ENCODE results near the gene CLEC16A.

CLEC16A gene

GRCh38 chr16:11003141-11003540, 58.8 kb downstream of the CLEC16A start:
- no peaks in the 10 kb centered on the region for H3K9me3 ChIP-seq
- H3K36me3 ChIP-seq (replicated peaks): no peaks in the 10 kb centered on the region
- H3K4me1 ChIP-seq: no peaks in the 10 kb centered on the region
- H3K4me3 ChIP-seq: no peak overlapping the region
- no peaks in the 10 kb centered on the region for H3K27me3 ChIP-seq (ENCODE audit: low read depth)
- in situ Hi-C loops (cut with MboI; ENCODE audit: low sequenced_read_pairs): no loop called here
- DNase-seq (ENCODE audit: low spot score in 2 of 2): no peak

- no peak for DNase-seq (ENCODE audit: low spot score in 2 of 2)
- in situ Hi-C loops (cut with MboI; ENCODE audit: low sequenced_read_pairs): no loop called here
- H3K27me3 ChIP-seq (ENCODE audit: low read depth): no peaks in the 10 kb centered on the region
- no peak overlapping the region for H3K4me3 ChIP-seq
- H3K4me1 ChIP-seq: peaks cover 5% of the 10 kb centered on the region; the same call in 1 of the 2 replicates
- no peaks in the 10 kb centered on the region for H3K9me3 ChIP-seq
- H3K36me3 ChIP-seq (replicated peaks): no peaks in the 10 kb centered on the region
Observed at GRCh38 chr16:11004351-11004750, 60.0 kb downstream of the CLEC16A start.

- Histone ChIP-seq H3K4me1 (peaks cover 8% of the 10 kb centered on the region; the same call in 1 of the 2 replicates), H3K4me3 (no peak overlapping the region), H3K27me3 (ENCODE audit: low read depth) (no peaks in the 10 kb centered on the region), H3K36me3 (replicated peaks) (no peaks in the 10 kb centered on the region), H3K9me3 (no peaks in the 10 kb centered on the region)
- in situ Hi-C loops (cut with MboI; ENCODE audit: low sequenced_read_pairs): no loop called here
- DNase-seq (ENCODE audit: low spot score in 2 of 2): no peak
Observed at GRCh38 chr16:11004973-11005610, 60.7 kb downstream of the CLEC16A start.

GRCh38 chr16:11005611-11005975, 61.2 kb downstream of the CLEC16A start:
- no peak overlapping the region for H3K4me3 ChIP-seq
- H3K4me1 ChIP-seq: peaks cover 8% of the 10 kb centered on the region; the same call in 1 of the 2 replicates
- no peaks in the 10 kb centered on the region for H3K9me3 ChIP-seq
- no peaks in the 10 kb centered on the region for H3K27me3 ChIP-seq (ENCODE audit: low read depth)
- in situ Hi-C loops (cut with MboI; ENCODE audit: low sequenced_read_pairs): no loop called here
- no peaks in the 10 kb centered on the region for H3K36me3 ChIP-seq (replicated peaks)
- DNase-seq (ENCODE audit: low spot score in 2 of 2): no peak

DNA sequence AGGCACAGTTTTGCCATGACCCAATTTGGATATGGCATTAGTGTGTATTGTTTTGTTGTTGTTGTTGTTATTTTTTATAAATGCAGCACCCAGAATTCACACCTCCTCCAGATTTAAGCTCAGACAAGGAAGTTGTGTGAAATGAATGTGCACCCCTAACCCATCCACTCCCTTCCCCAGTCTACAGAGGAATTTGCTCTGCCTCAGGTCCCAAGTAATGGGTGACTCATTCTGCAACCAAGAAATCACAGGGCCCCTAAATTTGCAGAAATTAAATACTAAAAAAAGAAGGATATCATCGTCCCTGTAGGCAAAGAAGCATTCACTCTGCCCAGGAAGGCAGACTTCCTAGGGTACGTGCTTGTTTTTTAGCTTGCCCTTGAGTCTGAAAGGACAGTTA, 62.3 kb downstream of the CLEC16A start:
- no peaks in the 10 kb centered on the region for H3K27me3 ChIP-seq (ENCODE audit: low read depth)
- H3K4me1 ChIP-seq: peaks cover 8% of the 10 kb centered on the region; the same call in 1 of the 2 replicates
- H3K4me3 ChIP-seq: no peak overlapping the region
- no peaks in the 10 kb centered on the region for H3K9me3 ChIP-seq
- no peaks in the 10 kb centered on the region for H3K36me3 ChIP-seq (replicated peaks)
- in situ Hi-C loops (cut with MboI; ENCODE audit: low sequenced_read_pairs): no loop called here
- DNase-seq (ENCODE audit: low spot score in 2 of 2): no peak

- H3K4me1 ChIP-seq: peaks cover 8% of the 10 kb centered on the region; the same call in 1 of the 2 replicates
- H3K36me3 ChIP-seq (replicated peaks): 0 out of 2 replicates have a peak, but pooled peaks cover under 1% of the 10 kb centered on the region
- H3K4me3 ChIP-seq: no peak overlapping the region
- in situ Hi-C loops (cut with MboI; ENCODE audit: low sequenced_read_pairs): no loop called here
- H3K9me3 ChIP-seq: no peaks in the 10 kb centered on the region
- DNase-seq (ENCODE audit: low spot score in 2 of 2): no peak
- H3K27me3 ChIP-seq (ENCODE audit: low read depth): no peaks in the 10 kb centered on the region
Observed at GRCh38 chr16:11007714-11008280, 63.4 kb downstream of the CLEC16A start.

GRCh38 chr16:11009027-11009755, 64.8 kb downstream of the CLEC16A start:
- H3K9me3 ChIP-seq: no peaks in the 10 kb centered on the region
- H3K36me3 ChIP-seq (replicated peaks): 0 out of 2 replicates have a peak, but pooled peaks cover 4% of the 10 kb centered on the region
- no peak overlapping the region for H3K4me3 ChIP-seq
- H3K4me1 ChIP-seq: peaks cover 8% of the 10 kb centered on the region; the same call in 1 of the 2 replicates
- peak; percentile 22 to 58 for DNase-seq (ENCODE audit: low spot score in 2 of 2)
- in situ Hi-C loops (cut with MboI; ENCODE audit: low sequenced_read_pairs): no loop called here
- no peaks in the 10 kb centered on the region for H3K27me3 ChIP-seq (ENCODE audit: low read depth)

- Histone ChIP-seq H3K27me3 (ENCODE audit: low read depth) (no peaks in the 10 kb centered on the region), H3K9me3 (no peaks in the 10 kb centered on the region), H3K4me1 (peaks cover 8% of the 10 kb centered on the region; the same call in 1 of the 2 replicates), H3K36me3 (replicated peaks) (0 out of 2 replicates have a peak, but pooled peaks cover 4% of the 10 kb centered on the region), H3K4me3 (no peak overlapping the region)
- no peak for DNase-seq (ENCODE audit: low spot score in 2 of 2)
- in situ Hi-C loops (cut with MboI; ENCODE audit: low sequenced_read_pairs): no loop called here
Observed at GRCh38 chr16:11010575-11011221, 66.3 kb downstream of the CLEC16A start.

- in situ Hi-C loops (cut with MboI; ENCODE audit: low sequenced_read_pairs): no loop called here
- Histone ChIP-seq H3K27me3 (ENCODE audit: low read depth) (no peaks in the 10 kb centered on the region), H3K4me1 (peaks cover 8% of the 10 kb centered on the region; the same call in 1 of the 2 replicates), H3K4me3 (no peak overlapping the region), H3K36me3 (replicated peaks) (0 out of 2 replicates have a peak, but pooled peaks cover 4% of the 10 kb centered on the region), H3K9me3 (no peaks in the 10 kb centered on the region)
- DNase-seq (ENCODE audit: low spot score in 2 of 2): no peak
Observed at GRCh38 chr16:11011326-11011725, 67.0 kb downstream of the CLEC16A start.

GRCh38 chr16:11012841-11013240, 68.5 kb downstream of the CLEC16A start:
- Histone ChIP-seq H3K4me1 (peaks cover 8% of the 10 kb centered on the region; the same call in 1 of the 2 replicates), H3K27me3 (ENCODE audit: low read depth) (no peaks in the 10 kb centered on the region), H3K36me3 (replicated peaks) (0 out of 2 replicates have a peak, but pooled peaks cover 4% of the 10 kb centered on the region), H3K9me3 (no peaks in the 10 kb centered on the region), H3K4me3 (no peak overlapping the region)
- in situ Hi-C loops (cut with MboI; ENCODE audit: low sequenced_read_pairs): no loop called here
- DNase-seq (ENCODE audit: low spot score in 2 of 2): no peak

DNA sequence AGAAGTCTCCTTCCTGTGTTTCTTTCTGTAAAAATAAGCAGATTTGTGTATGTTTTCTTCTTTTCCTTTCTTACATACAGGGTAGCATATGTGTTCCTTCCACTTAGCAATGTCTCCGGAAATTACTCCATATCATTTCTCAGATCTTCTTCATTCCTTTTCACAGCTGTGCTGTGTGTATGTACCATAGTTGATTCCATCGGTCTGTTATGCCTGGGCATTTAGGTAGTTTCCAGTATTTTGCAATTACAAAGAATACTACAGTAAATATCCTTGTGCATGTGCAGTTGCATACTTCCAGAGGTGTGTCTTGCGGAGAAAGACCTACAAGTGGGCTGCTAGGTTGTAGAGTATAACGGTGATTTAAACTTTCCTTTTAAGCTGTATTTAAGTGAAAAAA, 69.8 kb downstream of the CLEC16A start:
- Histone ChIP-seq H3K9me3 (no peaks in the 10 kb centered on the region), H3K36me3 (replicated peaks) (0 out of 2 replicates have a peak, but pooled peaks cover 4% of the 10 kb centered on the region), H3K4me1 (peaks cover 4% of the 10 kb centered on the region; the same call in 1 of the 2 replicates), H3K4me3 (no peak overlapping the region), H3K27me3 (ENCODE audit: low read depth) (no peaks in the 10 kb centered on the region)
- DNase-seq (ENCODE audit: low spot score in 2 of 2): no peak
- in situ Hi-C loops (cut with MboI; ENCODE audit: low sequenced_read_pairs): no loop called here

- H3K36me3 ChIP-seq (replicated peaks): 0 out of 2 replicates have a peak, but pooled peaks cover 4% of the 10 kb centered on the region
- no peaks in the 10 kb centered on the region for H3K4me1 ChIP-seq
- H3K4me3 ChIP-seq: no peak overlapping the region
- no peak for DNase-seq (ENCODE audit: low spot score in 2 of 2)
- no peaks in the 10 kb centered on the region for H3K9me3 ChIP-seq
- in situ Hi-C loops (cut with MboI; ENCODE audit: low sequenced_read_pairs): no loop called here
- no peaks in the 10 kb centered on the region for H3K27me3 ChIP-seq (ENCODE audit: low read depth)
Observed at GRCh38 chr16:11015076-11015475, 70.7 kb downstream of the CLEC16A start.

DNA sequence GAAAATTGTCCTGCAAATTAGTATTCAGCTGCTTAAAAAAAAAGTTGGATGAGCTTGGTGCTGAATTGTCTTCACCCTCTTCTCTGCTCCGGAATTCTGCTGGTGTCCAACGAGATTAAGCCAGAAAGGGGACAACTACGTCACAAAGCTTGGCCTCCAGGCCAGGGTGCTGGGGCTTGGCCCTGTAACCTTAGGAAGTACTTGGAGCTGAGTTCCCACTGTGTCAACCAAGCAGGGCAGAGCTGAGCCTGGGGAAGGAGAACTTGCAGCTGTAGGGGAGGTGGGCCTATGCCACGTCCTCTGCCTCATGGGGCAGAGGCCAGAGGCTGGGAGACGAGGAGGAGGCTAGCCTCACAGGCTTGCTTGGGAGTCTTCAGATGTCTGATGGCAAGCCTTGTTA, 71.2 kb downstream of the CLEC16A start:
- no peaks in the 10 kb centered on the region for H3K27me3 ChIP-seq (ENCODE audit: low read depth)
- H3K4me1 ChIP-seq: no peaks in the 10 kb centered on the region
- no peak for DNase-seq (ENCODE audit: low spot score in 2 of 2)
- 0 out of 2 replicates have a peak, but pooled peaks cover 4% of the 10 kb centered on the region for H3K36me3 ChIP-seq (replicated peaks)
- no peak overlapping the region for H3K4me3 ChIP-seq
- in situ Hi-C loops (cut with MboI; ENCODE audit: low sequenced_read_pairs): no loop called here
- H3K9me3 ChIP-seq: no peaks in the 10 kb centered on the region

Measured in HAP-1 (cell line).